Measurements from ENCODE around the gene POLR3H.

The POLR3H gene

GRCh38 chr22:41531715-41532477 lies 12.4 kb downstream of the POLR3H start:
- TF ChIP-seq POU2F2 (IDR thresholded peaks at IDR 0.05; ENCODE audit: low read depth, low read length) (no peak), POLR2AphosphoS5 (IDR thresholded peaks at IDR 0.05; ENCODE audit: low read depth, low read length) (no peak), POLR2A (IDR thresholded peaks at IDR 0.05; ENCODE audit: low read depth, low read length) (no peak), SPI1 (IDR thresholded peaks at IDR 0.05; ENCODE audit: low read depth, low read length) (no peak), TAF1 (IDR thresholded peaks at IDR 0.05; ENCODE audit: low read depth, low read length) (no peak), PAX5 (IDR thresholded peaks at IDR 0.05; ENCODE audit: insufficient read depth, low read length, severe bottlenecking) (no peak)
- no peak for FAIRE-seq
- no peak for DNase-seq (ENCODE audit: insufficient read length, low spot score)

GRCh38 chr22:41530890-41531714 lies 13.2 kb downstream of the POLR3H start:
- DNase-seq (ENCODE audit: insufficient read length, low spot score), result no peak
- no peak for FAIRE-seq
- TF ChIP-seq POLR2A (IDR thresholded peaks at IDR 0.05; ENCODE audit: low read depth, low read length), result no peak
- 0 out of 2 replicates have a peak, but pooled peaks have one; percentile 10 for TF ChIP-seq POLR2AphosphoS5 (IDR thresholded peaks at IDR 0.05; ENCODE audit: low read depth, low read length)
- no peak for TF ChIP-seq SPI1 (IDR thresholded peaks at IDR 0.05; ENCODE audit: low read depth, low read length)

- no peak for DNase-seq (ENCODE audit: insufficient read length, low spot score)
- TF ChIP-seq POLR2AphosphoS5 (IDR thresholded peaks at IDR 0.05; ENCODE audit: low read depth, low read length), result no peak
- TF ChIP-seq PAX5 (IDR thresholded peaks at IDR 0.05; ENCODE audit: insufficient read depth, low read length, severe bottlenecking), result no peak
- no peak for TF ChIP-seq SPI1 (IDR thresholded peaks at IDR 0.05; ENCODE audit: low read depth, low read length)
- FAIRE-seq, result no peak
Measured at GRCh38 chr22:41528938-41529561, 15.2 kb downstream of the POLR3H start.

GRCh38 chr22:41528132-41528766 lies 16.0 kb downstream of the POLR3H start:
- TF ChIP-seq POLR2AphosphoS5 (IDR thresholded peaks at IDR 0.05; ENCODE audit: low read depth, low read length) (0 out of 2 replicates have a peak, but pooled peaks have one; percentile 23), POLR2A (IDR thresholded peaks at IDR 0.05; ENCODE audit: low read depth, low read length) (0 out of 2 replicates have a peak, but pooled peaks have one; percentile 17), TAF1 (IDR thresholded peaks at IDR 0.05; ENCODE audit: low read depth, low read length) (no peak)
- DNase-seq (ENCODE audit: insufficient read length, low spot score) (no peak), FAIRE-seq (no peak)

- FAIRE-seq (peak; percentile 81), DNase-seq (ENCODE audit: insufficient read length, low spot score) (peak; percentile 81)
- TF ChIP-seq PAX5 (IDR thresholded peaks at IDR 0.05; ENCODE audit: insufficient read depth, low read length, severe bottlenecking) (no peak), POU2F2 (IDR thresholded peaks at IDR 0.05; ENCODE audit: low read depth, low read length) (no peak)
Measured at GRCh38 chr22:41526830-41527799, 17.2 kb downstream of the POLR3H start.

GRCh38 chr22:41526226-41526829 lies 17.9 kb downstream of the POLR3H start:
- TF ChIP-seq POLR2A (IDR thresholded peaks at IDR 0.05; ENCODE audit: low read depth, low read length), result no peak
- no peak for TF ChIP-seq POLR2AphosphoS5 (IDR thresholded peaks at IDR 0.05; ENCODE audit: low read depth, low read length)
- no peak for TF ChIP-seq SPI1 (IDR thresholded peaks at IDR 0.05; ENCODE audit: low read depth, low read length)
- no peak for DNase-seq (ENCODE audit: insufficient read length, low spot score)
- FAIRE-seq, result no peak

GRCh38 chr22:41525450-41526225 lies 18.6 kb downstream of the POLR3H start:
- DNase-seq (ENCODE audit: insufficient read length, low spot score) (no peak), FAIRE-seq (no peak)
- TF ChIP-seq POLR2AphosphoS5 (IDR thresholded peaks at IDR 0.05; ENCODE audit: low read depth, low read length) (no peak; the same call in 1 of the 2 replicates), PAX5 (IDR thresholded peaks at IDR 0.05; ENCODE audit: insufficient read depth, low read length, severe bottlenecking) (no peak), POLR2A (IDR thresholded peaks at IDR 0.05; ENCODE audit: low read depth, low read length) (peak; percentile 32)

- FAIRE-seq (peak; percentile 65), DNase-seq (ENCODE audit: insufficient read length, low spot score) (peak; percentile 60)
- no peak for TF ChIP-seq POU2F2 (IDR thresholded peaks at IDR 0.05; ENCODE audit: low read depth, low read length)
- no peak; the same call in 1 of the 2 replicates for TF ChIP-seq POLR2A (IDR thresholded peaks at IDR 0.05; ENCODE audit: low read depth, low read length)
- no peak for TF ChIP-seq TAF1 (IDR thresholded peaks at IDR 0.05; ENCODE audit: low read depth, low read length)
- no peak for TF ChIP-seq SPI1 (IDR thresholded peaks at IDR 0.05; ENCODE audit: low read depth, low read length)
- TF ChIP-seq POLR2AphosphoS5 (IDR thresholded peaks at IDR 0.05; ENCODE audit: low read depth, low read length), result no peak
- TF ChIP-seq PAX5 (IDR thresholded peaks at IDR 0.05; ENCODE audit: insufficient read depth, low read length, severe bottlenecking), result no peak
Measured at GRCh38 chr22:41524809-41525449, 19.3 kb downstream of the POLR3H start.

All from GM12891 (cell line).